GM12891 (cell line): Measurements from ENCODE around the gene TRAP1.

Experiments
- PAX5 ChIP-seq: IDR thresholded peaks from 2 replicates; pipeline ENCODE4 v1.6.1; 2011; ENCODE audit warnings: low read length, moderate library complexity, mild to moderate bottlenecking; ENCODE audit not compliant: insufficient read depth, severe bottlenecking
- POLR2A ChIP-seq: IDR thresholded peaks from 2 replicates; pipeline ENCODE4 v1.6.1; 2011; ENCODE audit warnings: low read depth, low read length, control low read depth
- POLR2AphosphoS5 ChIP-seq: IDR thresholded peaks from 2 replicates; pipeline ENCODE4 v1.6.1; 2011; ENCODE audit warnings: low read depth, low read length, control low read depth
- POU2F2 ChIP-seq: IDR thresholded peaks from 2 replicates; pipeline ENCODE4 v1.6.1; 2011; ENCODE audit warnings: low read depth, mild to moderate bottlenecking, control low read depth, low read length, moderate library complexity
- SPI1 ChIP-seq: IDR thresholded peaks from 2 replicates; pipeline ENCODE4 v1.6.1; 2011; ENCODE audit warnings: low read depth, low read length, control low read depth
- TAF1 ChIP-seq: IDR thresholded peaks from 2 replicates; pipeline ENCODE4 v1.6.1; 2011; ENCODE audit warnings: low read depth, low read length, control low read depth

GRCh38 chr16:3637371-3637923, 79.9 kb downstream of the TRAP1 start:
- TF ChIP-seq TAF1 (peak; percentile 48; the same call in 1 of the 2 replicates), POLR2A (peak; percentile 29; the same call in 1 of the 2 replicates), POLR2AphosphoS5 (0 out of 2 replicates have a peak, but pooled peaks have one; percentile 27), SPI1 (peak; percentile 51; the same call in 1 of the 2 replicates), POU2F2 (no peak), PAX5 (no peak)
